ENCODE data around the gene WDR64. TPM values are rescaled to one million over a fixed set of nuclear protein-coding genes. Genes with fewer than 3 reads are reported as not detected.
A peak's percentile ranks its signal among the peaks of the same experiment; 100 is the strongest.

WDR64 gene
- total and polyA plus RNA-seq, 11 donors = not detected

GRCh38 chr1:241624935-241625334 is 27.1 kb upstream of the WDR64 start:
- Histone ChIP-seq H3K36me3 (no peaks in the 10 kb centered on the region), H3K27ac (no peak overlapping the region), H3K4me1 (peaks cover 0 to 13% (median 0%) of the 10 kb centered on the region in 12 donors), H3K27me3 (no peaks in the 10 kb centered on the region), H3K9me3 (no peaks in the 10 kb centered on the region), H3K4me3 (no peak overlapping the region)
- intact Hi-C loops (cut with DNase I) = loop anchor here in 5 of 10 donors (5.0 to 10.0 kb wide), 2 partner anchors 90 to 93 kb away; partner anchors contain the start of gene KMO (in 5 of the 5)
- no peak for TF ChIP-seq CTCF (IDR thresholded peaks at IDR 0.05)
- no peak for TF ChIP-seq POLR2A (IDR thresholded peaks at IDR 0.05)
- WGBS, 4 donors = 72 to 84% (median 80%) methylated on average over 2 of the region's 2 CpGs
- DNase-seq = no peak
- ATAC-seq = no peak

GRCh38 chr1:241627453-241628259 is 24.4 kb upstream of the WDR64 start:
- ATAC-seq = no peak
- Histone ChIP-seq H3K27me3 (no peaks in the 10 kb centered on the region), H3K9me3 (no peaks in the 10 kb centered on the region), H3K36me3 (no peaks in the 10 kb centered on the region), H3K27ac (peak overlapping the region in 1 of 12 donors; percentile 21), H3K4me3 (no peak overlapping the region), H3K4me1 (peaks cover 0 to 13% (median 4%) of the 10 kb centered on the region in 12 donors)
- intact Hi-C loops (cut with DNase I) = loop anchor here in 6 of 10 donors (2.0 to 10.0 kb wide), 3 partner anchors 93 to 95 kb away; partner anchors contain the start of gene KMO (in 6 of the 6)
- TF ChIP-seq POLR2A (IDR thresholded peaks at IDR 0.05) = no peak
- TF ChIP-seq CTCF (IDR thresholded peaks at IDR 0.05) = peak; percentile 28 to 61 (median 45)
- 30 to 48% (median 39%) methylated on average over 9 of the region's 9 CpGs for WGBS, 4 donors
- no peak for DNase-seq

- DNase-seq (no peak), ATAC-seq (no peak)
- no peaks in the 10 kb centered on the region for H3K27me3 ChIP-seq
- no peaks in the 10 kb centered on the region for H3K9me3 ChIP-seq
- H3K4me3 ChIP-seq = no peak overlapping the region
- intact Hi-C loops (cut with DNase I) = loop anchor here in 1 of 10 donors (5.0 kb wide), 1 partner anchor 98 kb away; the partner anchor contains the start of gene KMO
- TF ChIP-seq CTCF (IDR thresholded peaks at IDR 0.05) (no peak), POLR2A (IDR thresholded peaks at IDR 0.05) (no peak)
- peaks cover 0 to 13% (median 4%) of the 10 kb centered on the region in 12 donors for H3K4me1 ChIP-seq
- H3K36me3 ChIP-seq = peaks cover 0 to 8% (median 0%) of the 10 kb centered on the region in 9 donors
- no peak overlapping the region for H3K27ac ChIP-seq
These were observed 22.1 kb upstream of the WDR64 start for GRCh38 chr1:241630005-241630404.

GRCh38 chr1:241630476-241630875 is 21.6 kb upstream of the WDR64 start:
- no peaks in the 10 kb centered on the region for H3K27me3 ChIP-seq
- H3K27ac ChIP-seq = no peak overlapping the region
- intact Hi-C loops (cut with DNase I) = loop anchor here in 1 of 10 donors (5.0 kb wide), 1 partner anchor 98 kb away; the partner anchor contains the start of gene KMO
- ATAC-seq = no peak
- no peaks in the 10 kb centered on the region for H3K9me3 ChIP-seq
- TF ChIP-seq CTCF (IDR thresholded peaks at IDR 0.05) (no peak), POLR2A (IDR thresholded peaks at IDR 0.05) (no peak)
- 87 to 99% (median 97%) methylated on average over 1 of the region's 1 CpG for WGBS, 4 donors
- DNase-seq = no peak
- peaks cover 0 to 13% (median 4%) of the 10 kb centered on the region in 12 donors for H3K4me1 ChIP-seq
- H3K36me3 ChIP-seq = peaks cover 0 to 13% (median 0%) of the 10 kb centered on the region in 9 donors
- no peak overlapping the region for H3K4me3 ChIP-seq

Measured in heart left ventricle (tissue), 16 donors.